Measurements from ENCODE around the gene HMGA1.

DNA sequence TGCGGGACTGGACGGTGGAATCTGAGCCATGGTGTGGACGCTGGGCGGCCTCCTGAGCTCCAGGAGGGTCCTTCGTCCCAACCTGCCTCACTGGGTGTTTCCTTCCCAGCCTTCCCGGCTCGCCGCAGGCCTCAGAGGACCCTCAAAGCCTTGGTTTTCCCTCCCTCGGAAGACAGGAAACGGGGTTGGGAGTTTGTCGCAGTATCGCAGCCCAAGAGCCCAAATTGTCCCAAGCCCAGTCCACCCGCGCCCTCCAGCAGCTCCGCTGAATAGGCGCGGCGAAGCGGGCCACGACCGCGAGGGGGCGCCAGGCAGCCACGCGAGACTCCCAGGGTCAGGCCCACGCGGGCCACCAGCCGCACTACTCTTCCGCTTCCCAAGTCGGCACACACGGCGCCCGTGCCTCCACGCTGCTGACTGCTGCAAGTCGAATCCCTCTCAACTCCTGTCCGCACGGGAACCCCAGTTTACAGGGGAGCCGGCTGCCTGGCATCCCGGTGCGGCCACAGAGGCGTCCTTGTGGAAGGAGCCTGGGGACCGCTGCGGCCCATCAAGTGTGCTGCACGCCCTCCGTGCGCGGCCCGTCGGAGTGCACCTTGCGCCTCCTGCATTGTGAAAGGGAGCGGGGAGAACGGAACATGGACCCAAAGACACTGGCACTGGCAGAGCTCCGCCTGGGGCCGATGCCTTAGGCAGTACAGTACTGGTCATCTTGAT, 40.4 kb upstream of the HMGA1 start:
- TF ChIP-seq POLR2A (IDR thresholded peaks at IDR 0.05), result no peak
- TF ChIP-seq, protein P1, sequence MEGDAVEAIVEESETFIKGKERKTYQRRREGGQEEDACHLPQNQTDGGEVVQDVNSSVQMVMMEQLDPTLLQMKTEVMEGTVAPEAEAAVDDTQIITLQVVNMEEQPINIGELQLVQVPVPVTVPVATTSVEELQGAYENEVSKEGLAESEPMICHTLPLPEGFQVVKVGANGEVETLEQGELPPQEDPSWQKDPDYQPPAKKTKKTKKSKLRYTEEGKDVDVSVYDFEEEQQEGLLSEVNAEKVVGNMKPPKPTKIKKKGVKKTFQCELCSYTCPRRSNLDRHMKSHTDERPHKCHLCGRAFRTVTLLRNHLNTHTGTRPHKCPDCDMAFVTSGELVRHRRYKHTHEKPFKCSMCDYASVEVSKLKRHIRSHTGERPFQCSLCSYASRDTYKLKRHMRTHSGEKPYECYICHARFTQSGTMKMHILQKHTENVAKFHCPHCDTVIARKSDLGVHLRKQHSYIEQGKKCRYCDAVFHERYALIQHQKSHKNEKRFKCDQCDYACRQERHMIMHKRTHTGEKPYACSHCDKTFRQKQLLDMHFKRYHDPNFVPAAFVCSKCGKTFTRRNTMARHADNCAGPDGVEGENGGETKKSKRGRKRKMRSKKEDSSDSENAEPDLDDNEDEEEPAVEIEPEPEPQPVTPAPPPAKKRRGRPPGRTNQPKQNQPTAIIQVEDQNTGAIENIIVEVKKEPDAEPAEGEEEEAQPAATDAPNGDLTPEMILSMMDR (IDR thresholded peaks at IDR 0.05), result peak; percentile 93 to 98 (median 97)
